HepG2 (cell line): ENCODE measurements around the gene ZC3H18. TPM values are rescaled to one million over a fixed set of nuclear protein-coding genes. Genes with fewer than 3 reads are reported as not detected.

Experiments
- CCDC6 ChIP-seq: sonication (generic); formaldehyde crosslinking; IDR thresholded peaks from 2 replicates; pipeline ENCODE4 v1.8.1; 2022; ENCODE audit warnings: mild to moderate bottlenecking, missing genetic modification reagents, moderate library complexity
- CSRNP2 ChIP-seq: sonication (generic); formaldehyde crosslinking; conservative IDR thresholded peaks from 2 replicates; pipeline ENCODE4 v1.8.0; 2022; ENCODE audit warnings: low read depth, missing genetic modification reagents
- ELF4 ChIP-seq: sonication (generic); formaldehyde crosslinking; IDR thresholded peaks from 2 replicates; pipeline ENCODE4 v1.5.0; 2020; ENCODE audit warnings: missing genetic modification reagents, mild to moderate bottlenecking, moderate library complexity, borderline replicate concordance
- FOXK1 ChIP-seq: sonication (generic); formaldehyde crosslinking; IDR thresholded peaks from 2 replicates; pipeline ENCODE4 v1.4.0; 2020; ENCODE audit warnings: low read depth, missing genetic modification reagents, borderline replicate concordance
- HIVEP1 ChIP-seq: sonication (generic); formaldehyde crosslinking; IDR thresholded peaks from 2 replicates; pipeline ENCODE4 v1.4.0; 2020; ENCODE audit warnings: mild to moderate bottlenecking, missing genetic modification reagents
- KMT2A ChIP-seq: sonication (generic); formaldehyde crosslinking; IDR thresholded peaks from 2 replicates; pipeline ENCODE4 v1.4.0; 2020; ENCODE audit warnings: missing genetic modification reagents
- MIER2 ChIP-seq: IDR thresholded peaks from 2 replicates; pipeline ENCODE4 v1.6.1; 2016; ENCODE audit warnings: missing biosample characterization, missing genetic modification reagents
- MIER3 ChIP-seq: IDR thresholded peaks from 2 replicates; pipeline ENCODE4 v1.6.1; 2016; ENCODE audit warnings: missing compliant biosample characterization, borderline replicate concordance
- PCBP1 ChIP-seq: fragments of 200-400 bp; formaldehyde crosslinking; IDR thresholded peaks from 2 replicates; pipeline ENCODE4 v1.6.1; 2017; ENCODE audit warnings: mild to moderate bottlenecking, low read depth, low read length, borderline replicate concordance
- SMC3 ChIP-seq: IDR thresholded peaks from 2 replicates; pipeline ENCODE4 v1.6.1; 2011; ENCODE audit warnings: low read length, improper control_type of control experiment
- ZNF101 ChIP-seq: sonication (generic); formaldehyde crosslinking; IDR thresholded peaks from 2 replicates; pipeline ENCODE4 v1.4.0; 2020; ENCODE audit warnings: mild to moderate bottlenecking, low read depth, missing genetic modification reagents, borderline replicate concordance
- ZNF180 ChIP-seq: sonication (generic); formaldehyde crosslinking; IDR thresholded peaks from 2 replicates; pipeline ENCODE4 v1.4.0; 2020; ENCODE audit warnings: low read depth, missing genetic modification reagents, borderline replicate concordance
- ZNF225 ChIP-seq: sonication (generic); formaldehyde crosslinking; IDR thresholded peaks from 2 replicates; pipeline ENCODE4 v1.4.0; 2020; ENCODE audit warnings: mild to moderate bottlenecking, missing genetic modification reagents
- ZNF33A ChIP-seq: sonication (generic); formaldehyde crosslinking; IDR thresholded peaks from 2 replicates; pipeline ENCODE4 v1.5.1; 2020; ENCODE audit warnings: missing genetic modification reagents, mild to moderate bottlenecking, moderate library complexity, borderline replicate concordance
- ZNF543 ChIP-seq: sonication (generic); formaldehyde crosslinking; IDR thresholded peaks from 2 replicates; pipeline ENCODE4 v1.4.0; 2020; ENCODE audit warnings: mild to moderate bottlenecking, missing genetic modification reagents
- ZNF639 ChIP-seq: conservative IDR thresholded peaks from 2 replicates; pipeline ENCODE4 v1.6.1; 2018; ENCODE audit warnings: missing genetic modification reagents
- ZNF800 ChIP-seq: sonication (generic); formaldehyde crosslinking; IDR thresholded peaks from 2 replicates; pipeline ENCODE4 v1.4.0; 2020; ENCODE audit warnings: missing genetic modification reagents
- ZNF816 ChIP-seq: sonication (generic); formaldehyde crosslinking; IDR thresholded peaks from 2 replicates; pipeline ENCODE4 v1.8.0; 2022; ENCODE audit warnings: missing genetic modification reagents, mild to moderate bottlenecking, borderline replicate concordance
- polyA plus RNA-seq, 8 experiments: library from polyadenylated mRNA; depleted of rRNA in 3 of 8; stranded (reverse) in 7 of 8; unstranded in 1 of 8; fragments of >200 nt; fragmentation: Illumina TruSeq in 4 of 8; extraction: Trizol in 4 of 8; gene quantifications; 2 replicates each; pipeline versions ENCODE4 v1.2.1 to v1.2.3, GENCODE V29; 2011 to 2016; ENCODE audit warnings: low read depth in 4 of 8, missing spikeins in 1 of 8, mixed read lengths in 1 of 8; ENCODE audit not compliant: insufficient read depth in 1 of 8
- total RNA-seq, 5 experiments: library from RNA; depleted of rRNA; stranded (reverse); fragments of >200 nt; fragmentation: Illumina TruSeq; extraction: Trizol; gene quantifications; 2 replicates each; pipeline ENCODE4 v1.2.3, GENCODE V29; 2016; ENCODE audit warnings: low read depth in 1 of 5
- TF ChIP-seq, protein P1 (sequence below): IDR thresholded peaks from 2 replicates; pipeline ENCODE4 v1.6.1; 2018; ENCODE audit warnings: missing genetic modification reagents, mild to moderate bottlenecking, missing compliant biosample characterization
- TF ChIP-seq, protein P2 (sequence below): sonication (generic); formaldehyde crosslinking; IDR thresholded peaks from 2 replicates; pipeline ENCODE4 v1.8.0; 2022; ENCODE audit warnings: missing genetic modification reagents, mild to moderate bottlenecking, moderate library complexity, borderline replicate concordance

ZC3H18 gene
- total and polyA plus RNA-seq, 2 of the 13 experiments (the other 11 are each of a cell fraction or from before 2014, with no cell fraction given): 11.2 to 27.4 TPM

GRCh38 chr16:88527186-88527936 lies 42.8 kb upstream of the ZC3H18 start (continued):
- TF ChIP-seq FOXK1 (CRISPR knock-in tag): no peak
- no peak for TF ChIP-seq ZNF543
- TF ChIP-seq CSRNP2 (CRISPR knock-in tag): no peak
- TF ChIP-seq ZNF180 (CRISPR knock-in tag): no peak
- TF ChIP-seq ZNF101 (CRISPR knock-in tag): no peak
- 0 out of 2 replicates have a peak, but pooled peaks have one; percentile 40 for TF ChIP-seq KMT2A (CRISPR knock-in tag)
- no peak for TF ChIP-seq ZNF639 (CRISPR knock-in tag)
- TF ChIP-seq ZNF800 (CRISPR knock-in tag): peak; percentile 78; the same call in 1 of the 2 replicates
- 0 out of 2 replicates have a peak, but pooled peaks have one; percentile 50 for TF ChIP-seq ZNF225 (CRISPR knock-in tag)
- peak; percentile 57; the same call in 1 of the 2 replicates for TF ChIP-seq MIER3
- TF ChIP-seq MIER2 (CRISPR knock-in tag): 0 out of 2 replicates have a peak, but pooled peaks have one; percentile 45
- TF ChIP-seq, protein P1, sequence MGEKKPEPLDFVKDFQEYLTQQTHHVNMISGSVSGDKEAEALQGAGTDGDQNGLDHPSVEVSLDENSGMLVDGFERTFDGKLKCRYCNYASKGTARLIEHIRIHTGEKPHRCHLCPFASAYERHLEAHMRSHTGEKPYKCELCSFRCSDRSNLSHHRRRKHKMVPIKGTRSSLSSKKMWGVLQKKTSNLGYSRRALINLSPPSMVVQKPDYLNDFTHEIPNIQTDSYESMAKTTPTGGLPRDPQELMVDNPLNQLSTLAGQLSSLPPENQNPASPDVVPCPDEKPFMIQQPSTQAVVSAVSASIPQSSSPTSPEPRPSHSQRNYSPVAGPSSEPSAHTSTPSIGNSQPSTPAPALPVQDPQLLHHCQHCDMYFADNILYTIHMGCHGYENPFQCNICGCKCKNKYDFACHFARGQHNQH (CRISPR knock-in tag): peak; percentile 70; the same call in 1 of the 2 replicates
- TF ChIP-seq ZNF33A (CRISPR knock-in tag): no peak
- TF ChIP-seq, protein P2, sequence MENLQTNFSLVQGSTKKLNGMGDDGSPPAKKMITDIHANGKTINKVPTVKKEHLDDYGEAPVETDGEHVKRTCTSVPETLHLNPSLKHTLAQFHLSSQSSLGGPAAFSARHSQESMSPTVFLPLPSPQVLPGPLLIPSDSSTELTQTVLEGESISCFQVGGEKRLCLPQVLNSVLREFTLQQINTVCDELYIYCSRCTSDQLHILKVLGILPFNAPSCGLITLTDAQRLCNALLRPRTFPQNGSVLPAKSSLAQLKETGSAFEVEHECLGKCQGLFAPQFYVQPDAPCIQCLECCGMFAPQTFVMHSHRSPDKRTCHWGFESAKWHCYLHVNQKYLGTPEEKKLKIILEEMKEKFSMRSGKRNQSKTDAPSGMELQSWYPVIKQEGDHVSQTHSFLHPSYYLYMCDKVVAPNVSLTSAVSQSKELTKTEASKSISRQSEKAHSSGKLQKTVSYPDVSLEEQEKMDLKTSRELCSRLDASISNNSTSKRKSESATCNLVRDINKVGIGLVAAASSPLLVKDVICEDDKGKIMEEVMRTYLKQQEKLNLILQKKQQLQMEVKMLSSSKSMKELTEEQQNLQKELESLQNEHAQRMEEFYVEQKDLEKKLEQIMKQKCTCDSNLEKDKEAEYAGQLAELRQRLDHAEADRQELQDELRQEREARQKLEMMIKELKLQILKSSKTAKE (CRISPR knock-in tag): no peak
- TF ChIP-seq ELF4 (CRISPR knock-in tag): no peak
- TF ChIP-seq HIVEP1: peak; percentile 64; the same call in 1 of the 2 replicates
- TF ChIP-seq SMC3: peak; percentile 81; the same call in 1 of the 2 replicates
- TF ChIP-seq ZNF816 (CRISPR knock-in tag): no peak
- TF ChIP-seq CCDC6 (CRISPR knock-in tag): peak; percentile 78; the same call in 1 of the 2 replicates
- TF ChIP-seq PCBP1: peak; percentile 15; the same call in 1 of the 2 replicates
